HG02943 (cell line): ENCODE data around the gene NOXO1.

ENCODE experiments used
- ATAC-seq: cut with Tn5 transposase; IDR thresholded peaks from one replicate; pipeline ENCODE4 v1.9.1; 2021; ENCODE audit warnings: mild to moderate bottlenecking, low read depth, moderate library complexity; ENCODE audit not compliant: unreplicated experiment

The NOXO1 gene

GRCh38 chr16:1981398-1981836, at the start of gene NOXO1:
Gene NOXO1 (minus strand): TSS chr16:1981469. CDS start chr16:1981179, 290 bp downstream.
- ATAC-seq = no peak

- ATAC-seq = no peak
Observed at GRCh38 chr16:2030036-2030435, 48.8 kb upstream of the NOXO1 start.

GRCh38 chr16:2029350-2029749, 48.1 kb upstream of the NOXO1 start:
- no peak for ATAC-seq

- no peak for ATAC-seq
Observed at GRCh38 chr16:2028620-2029220, 47.5 kb upstream of the NOXO1 start.

GRCh38 chr16:2028146-2028545, 46.9 kb upstream of the NOXO1 start:
- ATAC-seq = no peak

- ATAC-seq = no peak
Observed at GRCh38 chr16:2027024-2028010, 46.0 kb upstream of the NOXO1 start.

- ATAC-seq = no peak
Observed at GRCh38 chr16:2026461-2027023, 45.3 kb upstream of the NOXO1 start, which contains the start of gene NHERF2. Gene NHERF2 (plus strand): TSS chr16:2026902. CDS start chr16:2027006, 104 bp downstream.

- ATAC-seq = no peak
Observed at GRCh38 chr16:2025878-2026460, 44.7 kb upstream of the NOXO1 start.

GRCh38 chr16:2025251-2025650, 44.0 kb upstream of the NOXO1 start:
- ATAC-seq = no peak

- ATAC-seq = no peak
Observed at GRCh38 chr16:2024032-2024420, 42.8 kb upstream of the NOXO1 start.

GRCh38 chr16:2023092-2024031, 42.1 kb upstream of the NOXO1 start:
- peak; percentile 69 for ATAC-seq

GRCh38 chr16:2022723-2023091, 41.4 kb upstream of the NOXO1 start:
- ATAC-seq = no peak

GRCh38 chr16:2019921-2020831, 38.9 kb upstream of the NOXO1 start:
- ATAC-seq = no peak

- ATAC-seq = no peak
Observed at GRCh38 chr16:2019518-2019920, 38.2 kb upstream of the NOXO1 start, which contains the start of gene NPW. Gene NPW (plus strand): TSS chr16:2019785.

- no peak for ATAC-seq
Observed at GRCh38 chr16:2016407-2016922, 35.2 kb upstream of the NOXO1 start.

GRCh38 chr16:2015947-2016208, 34.6 kb upstream of the NOXO1 start:
- no peak for ATAC-seq

- ATAC-seq = no peak
Observed at GRCh38 chr16:2015117-2015946, 34.1 kb upstream of the NOXO1 start.

GRCh38 chr16:2013527-2013926, 32.3 kb upstream of the NOXO1 start:
- ATAC-seq = no peak
